ENCODE measurements around the gene FBXO31. TPM values are rescaled to one million over a fixed set of nuclear protein-coding genes. Genes with fewer than 3 reads are reported as not detected.
A peak's percentile ranks its signal among the peaks of the same experiment; 100 is the strongest.

The FBXO31 gene
- total RNA-seq, 2 donors from 2014 or later = 57.9 to 161 TPM

DNA sequence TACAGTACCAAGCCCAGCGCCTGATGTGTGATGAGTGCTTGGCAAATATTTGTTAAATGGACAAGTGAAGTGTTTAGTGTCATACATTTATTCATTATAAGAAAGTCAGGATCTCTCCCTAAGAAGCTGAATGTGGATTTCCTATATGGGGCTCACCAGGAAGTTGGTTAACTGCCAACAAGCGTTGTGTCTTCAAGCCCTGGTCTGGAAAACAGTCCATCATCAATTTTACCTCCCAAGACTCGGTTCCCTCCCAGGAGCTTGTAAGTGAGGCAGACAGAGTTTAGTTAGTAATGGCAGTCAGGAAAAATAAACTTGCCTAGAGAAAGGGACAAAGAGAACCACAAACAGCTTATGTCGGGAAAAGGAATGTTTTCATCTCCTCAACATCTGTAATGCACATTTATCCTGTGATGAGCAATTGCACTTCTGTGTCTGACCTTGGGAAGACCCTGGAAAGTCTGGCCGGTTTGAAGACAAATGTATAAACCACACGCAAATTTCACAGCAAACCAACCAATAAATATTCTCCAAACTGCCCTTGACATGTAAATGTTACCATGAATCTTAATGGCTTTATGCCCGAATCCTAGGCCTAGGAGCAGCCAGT is 94.7 kb downstream of the FBXO31 start:
- no peaks in the 10 kb centered on the region for H3K27me3 ChIP-seq (replicated peaks; ENCODE audit: insufficient read depth)
- no peaks in the 10 kb centered on the region for H3K9me3 ChIP-seq
- no peaks in the 10 kb centered on the region for H3K4me1 ChIP-seq (ENCODE audit: control insufficient read depth in 1 of 2, low read depth in 2 of 2)
- H3K27ac ChIP-seq = no peak overlapping the region
- no peak for ATAC-seq (ENCODE audit: insufficient number of reproducible peaks, low FRiP score, low read depth)
- no peaks in the 10 kb centered on the region for H3K36me3 ChIP-seq
- no peak overlapping the region for H3K4me3 ChIP-seq
- TF ChIP-seq CTCF (IDR thresholded peaks at IDR 0.05) = no peak
- no peak for DNase-seq (ENCODE audit: low spot score)

GRCh38 chr16:87286839-87287626 is 96.5 kb downstream of the FBXO31 start:
- no peaks in the 10 kb centered on the region for H3K4me1 ChIP-seq (ENCODE audit: control insufficient read depth in 1 of 2, low read depth in 2 of 2)
- DNase-seq (ENCODE audit: low spot score) = no peak
- ATAC-seq (ENCODE audit: insufficient number of reproducible peaks, low FRiP score, low read depth) = no peak
- H3K9me3 ChIP-seq = no peaks in the 10 kb centered on the region
- no peak overlapping the region for H3K27ac ChIP-seq
- TF ChIP-seq CTCF (IDR thresholded peaks at IDR 0.05) = no peak
- no peak overlapping the region for H3K4me3 ChIP-seq
- no peaks in the 10 kb centered on the region for H3K36me3 ChIP-seq
- H3K27me3 ChIP-seq (replicated peaks; ENCODE audit: insufficient read depth) = no peaks in the 10 kb centered on the region

DNA sequence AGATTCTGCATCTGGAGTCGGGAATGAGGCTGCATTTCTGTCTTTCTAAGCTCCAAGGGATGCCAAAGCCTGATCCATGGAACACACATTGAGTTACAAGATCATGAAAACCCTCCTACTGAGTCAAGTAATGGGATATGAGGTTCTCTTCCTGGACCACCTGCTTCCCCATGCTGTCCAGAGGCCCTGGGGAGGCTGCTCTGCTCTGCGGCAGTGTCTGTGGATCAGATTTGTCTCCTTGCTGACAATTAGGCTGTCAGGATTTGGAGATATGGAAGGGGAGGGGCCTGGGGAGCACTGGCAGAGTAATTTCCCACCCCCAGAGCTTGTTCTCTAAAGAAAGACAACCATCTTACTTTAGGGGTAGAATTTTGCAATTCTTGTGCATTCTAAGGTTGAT is 99.4 kb downstream of the FBXO31 start:
- H3K36me3 ChIP-seq = no peaks in the 10 kb centered on the region
- no peak overlapping the region for H3K4me3 ChIP-seq
- DNase-seq (ENCODE audit: low spot score) (no peak), ATAC-seq (ENCODE audit: insufficient number of reproducible peaks, low FRiP score, low read depth) (no peak)
- no peak overlapping the region for H3K27ac ChIP-seq
- H3K9me3 ChIP-seq = no peaks in the 10 kb centered on the region
- no peaks in the 10 kb centered on the region for H3K27me3 ChIP-seq (replicated peaks; ENCODE audit: insufficient read depth)
- no peak for TF ChIP-seq CTCF (IDR thresholded peaks at IDR 0.05)
- no peaks in the 10 kb centered on the region for H3K4me1 ChIP-seq (ENCODE audit: control insufficient read depth in 1 of 2, low read depth in 2 of 2)

DNA sequence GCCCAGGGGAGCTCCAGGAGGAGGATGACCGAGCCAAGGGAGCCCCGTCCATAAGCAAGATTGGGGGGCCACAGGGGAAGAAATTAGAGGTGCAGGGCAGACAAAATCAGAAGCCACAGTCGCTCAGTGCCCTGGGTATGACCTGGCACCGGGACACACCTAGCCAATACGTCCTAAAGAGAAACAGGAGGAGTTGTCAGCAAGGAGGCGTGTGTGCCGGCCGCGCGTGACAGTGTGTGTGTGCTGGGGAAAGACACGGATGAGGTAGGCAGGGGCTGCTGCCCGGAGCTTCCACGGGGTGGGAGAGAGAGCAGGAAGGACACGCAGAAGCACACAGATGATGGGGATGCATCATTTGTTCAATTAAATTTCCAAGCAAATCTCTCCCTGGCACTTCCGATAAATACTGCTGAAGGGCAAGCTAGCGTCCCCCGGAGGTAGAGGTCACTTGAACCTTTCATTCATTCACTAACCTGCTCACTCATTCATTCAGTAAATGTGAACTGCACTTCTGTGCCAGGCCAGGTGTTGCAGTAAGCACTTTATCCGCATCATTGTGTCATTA is 104.4 kb downstream of the FBXO31 start:
- Histone ChIP-seq H3K27me3 (replicated peaks; ENCODE audit: insufficient read depth) (no peaks in the 10 kb centered on the region), H3K36me3 (no peaks in the 10 kb centered on the region), H3K9me3 (no peaks in the 10 kb centered on the region), H3K4me1 (ENCODE audit: control insufficient read depth in 1 of 2, low read depth in 2 of 2) (peaks cover 0 to 16% of the 10 kb centered on the region in 2 donors), H3K27ac (no peak overlapping the region), H3K4me3 (peak overlapping the region; percentile 26)
- DNase-seq (ENCODE audit: low spot score) = no peak
- no peak for ATAC-seq (ENCODE audit: insufficient number of reproducible peaks, low FRiP score, low read depth)
- no peak for TF ChIP-seq CTCF (IDR thresholded peaks at IDR 0.05)

All from thoracic aorta (tissue), 2 donors.